Fibroblast of mammary gland (primary cell): ENCODE results near the gene JPT2.

Experiments
- DNase-seq: peaks from one replicate; pipeline ENCODE4 v3.0.0-alpha.2; 2010; ENCODE audit warnings: low read depth
- H3K4me3 ChIP-seq: 2 replicates; pipeline ENCODE4 v1.5.1; 2011; ENCODE audit warnings: low read depth, mild to moderate bottlenecking, low read length, moderate library complexity; ENCODE audit not compliant: control insufficient read depth
- CTCF ChIP-seq: conservative IDR thresholded peaks from 2 replicates; pipeline ENCODE4 v1.5.1; 2011; ENCODE audit warnings: low read depth, low read length, inconsistent platforms; ENCODE audit not compliant: control insufficient read depth, insufficient read depth

Gene JPT2

GRCh38 chr16:1641261-1641660 is 36.8 kb upstream of the JPT2 start:
- no peak for TF ChIP-seq CTCF
- no peak overlapping the region for H3K4me3 ChIP-seq
- no peak for DNase-seq

- TF ChIP-seq CTCF, result no peak
- DNase-seq, result no peak
These were observed 35.9 kb upstream of the JPT2 start for GRCh38 chr16:1642148-1642547.

GRCh38 chr16:1642753-1643152 is 35.3 kb upstream of the JPT2 start:
- no peak for DNase-seq
- H3K4me3 ChIP-seq, result no peak overlapping the region
- TF ChIP-seq CTCF, result no peak

More at GRCh38 chr16:1642148-1642547, 35.9 kb upstream of the JPT2 start:
- H3K4me3 ChIP-seq, result no peak overlapping the region

- DNase-seq, result no peak
These were observed 34.6 kb upstream of the JPT2 start for GRCh38 chr16:1643521-1643920.

GRCh38 chr16:1645914-1646525 is 32.1 kb upstream of the JPT2 start:
- H3K4me3 ChIP-seq, result no peak overlapping the region
- no peak for TF ChIP-seq CTCF
- peak; percentile 60 for DNase-seq

More at GRCh38 chr16:1643521-1643920, 34.6 kb upstream of the JPT2 start:
- no peak for TF ChIP-seq CTCF
- H3K4me3 ChIP-seq, result no peak overlapping the region

- H3K4me3 ChIP-seq, result no peak overlapping the region
- DNase-seq, result no peak
- TF ChIP-seq CTCF, result no peak
These were observed 30.2 kb upstream of the JPT2 start for GRCh38 chr16:1647856-1648255.

GRCh38 chr16:1650131-1650530 is 27.9 kb upstream of the JPT2 start:
- no peak for TF ChIP-seq CTCF
- no peak overlapping the region for H3K4me3 ChIP-seq
- peak; percentile 48 for DNase-seq
